HG03175 (cell line): ENCODE measurements around the gene SLC37A4.
"Not testable (repeated sequence)": the region's sequence is repeated elsewhere in the genome, so short reads cannot be mapped to it uniquely, and the experiment has no call there.

Source experiments
- ATAC-seq: cut with Tn5 transposase; IDR thresholded peaks from one replicate; pipeline ENCODE4 v1.9.1; 2021; ENCODE audit warnings: mild to moderate bottlenecking, moderate library complexity; ENCODE audit not compliant: unreplicated experiment

The SLC37A4 gene

GRCh38 chr11:119042927-119043326, 12.2 kb upstream of the SLC37A4 start:
- no peak for ATAC-seq

- ATAC-seq = no peak
Measured at GRCh38 chr11:119041821-119042514, 11.3 kb upstream of the SLC37A4 start.

GRCh38 chr11:119039471-119039870, 8.8 kb upstream of the SLC37A4 start:
- not testable (repeated sequence) for ATAC-seq

GRCh38 chr11:119038884-119039283, 8.2 kb upstream of the SLC37A4 start:
- no peak for ATAC-seq

- ATAC-seq = no peak
Measured at GRCh38 chr11:119034813-119035212, 4.1 kb upstream of the SLC37A4 start.

GRCh38 chr11:119033421-119033820, 2.7 kb upstream of the SLC37A4 start:
- not testable (repeated sequence) for ATAC-seq

- no peak for ATAC-seq
Measured at GRCh38 chr11:119031912-119032280, 1.2 kb upstream of the SLC37A4 start.

- peak; percentile 4 for ATAC-seq
Measured at GRCh38 chr11:119030029-119030328, 698 bp downstream of the SLC37A4 start.

- ATAC-seq = no peak
Measured at GRCh38 chr11:119029340-119030028, 1.2 kb downstream of the SLC37A4 start.

- no peak for ATAC-seq
Measured at GRCh38 chr11:119029069-119029339, 1.7 kb downstream of the SLC37A4 start.

GRCh38 chr11:119028346-119029068, 2.2 kb downstream of the SLC37A4 start:
- no peak for ATAC-seq

GRCh38 chr11:119027561-119028345, 2.9 kb downstream of the SLC37A4 start:
- no peak for ATAC-seq

- no peak for ATAC-seq
Measured at GRCh38 chr11:119026970-119027369, 3.7 kb downstream of the SLC37A4 start.

GRCh38 chr11:119025978-119026766, 4.5 kb downstream of the SLC37A4 start:
- ATAC-seq = no peak

- no peak for ATAC-seq
Measured at GRCh38 chr11:119025541-119025940, 5.1 kb downstream of the SLC37A4 start.

GRCh38 chr11:119025099-119025473, 5.6 kb downstream of the SLC37A4 start:
- no peak for ATAC-seq

GRCh38 chr11:119024430-119025098, 6.1 kb downstream of the SLC37A4 start:
- ATAC-seq = no peak

- ATAC-seq = no peak
Measured at GRCh38 chr11:119023741-119024140, 6.9 kb downstream of the SLC37A4 start.

GRCh38 chr11:119021631-119022030, 9.0 kb downstream of the SLC37A4 start:
- ATAC-seq = no peak

GRCh38 chr11:119019996-119020395, 10.7 kb downstream of the SLC37A4 start:
- ATAC-seq = no peak
